HepG2 (cell line): ENCODE results near the gene SLC27A2. TPM values are rescaled to one million over a fixed set of nuclear protein-coding genes. Genes with fewer than 3 reads are reported as not detected.

Source experiments
- ATAC-seq: fragments of 200-7000 bp; cut with Tn5 transposase; 3 replicates; pipeline ENCODE4 v1.9.1; 2020; ENCODE audit warnings: mild to moderate bottlenecking, moderate library complexity
- BruUV-seq: library from RNA; stranded (reverse); fragments of 400-500 nt; replicated peaks from 2 replicates; lab custom pipeline; 2021; lab: Mats Ljungman, UMichigan
- CTCF ChIA-PET: fragments of 300-600 bp; formaldehyde crosslinking; extraction: SDS; loops from one replicate; lab custom pipeline; 2021; ENCODE audit warnings: low total read pairs, inconsistent platforms, low intra/inter-chr PET ratio; lab: Yijun Ruan, JAX
- POLR2A ChIA-PET: fragments of 350-600 bp; sonication (Branson Sonifier 250); formaldehyde crosslinking; loops from one replicate; lab custom pipeline; 2020; ENCODE audit warnings: antibody characterized with exemption, inconsistent platforms; lab: Yijun Ruan, JAX
- DNase-seq: peaks from one replicate; pipeline ENCODE4 v3.0.0-alpha.2; 2015; ENCODE audit warnings: low spot score
- FAIRE-seq: peaks from 3 replicates; lab custom pipeline; 2011; peaks lifted over from hg19 to GRCh38; lab: Jason Lieb, UNC
- H2AFZ ChIP-seq: one replicate; pipeline ENCODE4 v1.6.1; 2011; ENCODE audit warnings: low read length, inconsistent platforms
- H3K27ac ChIP-seq: fragments of 300-600 bp; 3 replicates; pipeline ENCODE4 v1.8.0; 2011; ENCODE audit warnings: mixed run types, mild to moderate bottlenecking, mixed read lengths, low read length, inconsistent platforms; ENCODE audit not compliant: insufficient read depth; ENCODE audit errors: extremely low read length
- H3K27me3 ChIP-seq, 2 experiments: fragments of 200-600 bp in 1 of 2; 2 replicates in 1 of 2; 3 replicates in 1 of 2; pipeline versions ENCODE4 v1.6.0 to v1.8.0; 2011; ENCODE audit warnings: low read length in 2 of 2, mild to moderate bottlenecking in 2 of 2, moderate library complexity in 2 of 2, inconsistent platforms in 1 of 2; ENCODE audit not compliant: insufficient read depth in 2 of 2, control insufficient read depth in 1 of 2
- H3K36me3 ChIP-seq, 2 experiments: fragments of 200-600 bp in 1 of 2; replicated peaks in 1 of 2; 2 replicates in 1 of 2; 3 replicates in 1 of 2; pipeline versions ENCODE4 v1.5.1 to v1.8.0; 2011; ENCODE audit warnings: low read length in 2 of 2, inconsistent platforms in 1 of 2; ENCODE audit not compliant: insufficient read depth in 2 of 2, control insufficient read depth in 1 of 2
- H3K4me1 ChIP-seq: 2 replicates; pipeline ENCODE4 v1.5.1; 2012; ENCODE audit warnings: low read length, inconsistent platforms; ENCODE audit not compliant: insufficient read depth
- H3K4me2 ChIP-seq: 2 replicates; pipeline ENCODE4 v1.6.0; 2011; ENCODE audit warnings: low read depth, low read length, inconsistent platforms
- H3K4me3 ChIP-seq, 3 experiments: fragments of 200-600 bp in 1 of 3; sonication (generic), shearing (Covaris generic) in 1 of 3; replicated peaks in 1 of 3; 2 replicates each; pipeline ENCODE4 v1.5.1; 2011 to 2016; ENCODE audit warnings: low read length in 3 of 3, inconsistent platforms in 2 of 3, low read depth in 2 of 3, mild to moderate bottlenecking in 2 of 3, control low read depth in 1 of 3, mixed read lengths in 1 of 3; ENCODE audit not compliant: insufficient read depth in 1 of 3
- H3K79me2 ChIP-seq: one replicate; pipeline ENCODE4 v1.6.1; 2011; ENCODE audit warnings: low read length, inconsistent platforms; ENCODE audit not compliant: insufficient read depth
- H3K9ac ChIP-seq: 2 replicates; pipeline ENCODE4 v1.6.0; 2011; ENCODE audit warnings: mild to moderate bottlenecking, low read depth, low read length, inconsistent platforms; ENCODE audit not compliant: insufficient read depth
- H3K9me3 ChIP-seq: 2 replicates; pipeline ENCODE4 v1.5.1; 2012; ENCODE audit warnings: mild to moderate bottlenecking, low read length
- H4K20me1 ChIP-seq: 2 replicates; pipeline ENCODE4 v1.6.0; 2011; ENCODE audit warnings: inconsistent platforms, mild to moderate bottlenecking, low read length, moderate library complexity; ENCODE audit not compliant: insufficient read depth
- ATF7-NPFF ChIP-seq: sonication (generic); formaldehyde crosslinking; IDR thresholded peaks from 2 replicates; pipeline ENCODE4 v1.8.1; 2023; ENCODE audit warnings: mild to moderate bottlenecking, low read depth, missing genetic modification reagents, moderate library complexity
- CREB1 ChIP-seq, 2 experiments: fragments of 450-650 bp in 1 of 2; IDR thresholded peaks; 2 replicates each; pipeline ENCODE4 v1.6.1; 2016 to 2017; ENCODE audit warnings: control low read depth in 1 of 2, mild to moderate bottlenecking in 1 of 2, missing compliant biosample characterization in 1 of 2, missing genetic modification characterization in 1 of 2
- EP300 ChIP-seq, 3 experiments: sonication (generic) in 1 of 3; formaldehyde crosslinking in 1 of 3; IDR thresholded peaks; 2 replicates each; pipeline versions ENCODE4 v1.5.1 to v1.6.1; 2011 to 2020; ENCODE audit warnings: low read depth in 2 of 3, low read length in 2 of 3, borderline replicate concordance in 1 of 3, improper control_type of control experiment in 1 of 3, mild to moderate bottlenecking in 1 of 3, missing genetic modification reagents in 1 of 3, moderate library complexity in 1 of 3
- MXI1 ChIP-seq: IDR thresholded peaks from 3 replicates; pipeline ENCODE4 v1.6.1; 2012; ENCODE audit warnings: low read depth, low read length, inconsistent platforms, borderline replicate concordance
- NONO ChIP-seq, 2 experiments: fragments of 450-650 bp in 1 of 2; sonication (generic) in 1 of 2; formaldehyde crosslinking in 1 of 2; IDR thresholded peaks in 1 of 2; conservative IDR thresholded peaks in 1 of 2; 2 replicates each; pipeline versions ENCODE4 v1.6.1 to v1.8.0; 2017 to 2022; ENCODE audit warnings: mild to moderate bottlenecking in 1 of 2, missing genetic modification reagents in 1 of 2, moderate library complexity in 1 of 2
- PITX1 ChIP-seq: sonication (generic); formaldehyde crosslinking; IDR thresholded peaks from 2 replicates; pipeline ENCODE4 v1.5.1; 2020; ENCODE audit warnings: mild to moderate bottlenecking, missing genetic modification reagents
- SP5 ChIP-seq: IDR thresholded peaks from 2 replicates; pipeline ENCODE4 v1.6.1; 2016; ENCODE audit warnings: low read depth, borderline replicate concordance
- STAG1 ChIP-seq: sonication (generic); formaldehyde crosslinking; IDR thresholded peaks from 2 replicates; pipeline ENCODE4 v1.4.0; 2020; ENCODE audit warnings: missing genetic modification reagents
- TCF12 ChIP-seq, 2 experiments: fragments of 450-650 bp in 1 of 2; sonication (generic) in 1 of 2; formaldehyde crosslinking in 1 of 2; IDR thresholded peaks; 2 replicates each; pipeline versions ENCODE4 v1.6.1 to v1.8.0; 2017 to 2022; ENCODE audit warnings: antibody characterized with exemption in 1 of 2, mild to moderate bottlenecking in 1 of 2, missing genetic modification reagents in 1 of 2, moderate library complexity in 1 of 2
- ZNF24 ChIP-seq: fragments of 450-650 bp; IDR thresholded peaks from 2 replicates; pipeline ENCODE4 v1.6.1; 2017; ENCODE audit warnings: antibody characterized with exemption, mild to moderate bottlenecking
- ZNF362 ChIP-seq: sonication (generic); formaldehyde crosslinking; IDR thresholded peaks from 2 replicates; pipeline ENCODE4 v1.4.0; 2020; ENCODE audit warnings: missing genetic modification reagents, mild to moderate bottlenecking, borderline replicate concordance
- ZNF776 ChIP-seq: sonication (generic); formaldehyde crosslinking; IDR thresholded peaks from 2 replicates; pipeline ENCODE4 v1.4.0; 2020; ENCODE audit warnings: mild to moderate bottlenecking, missing genetic modification reagents
- ZSCAN9 ChIP-seq: IDR thresholded peaks from 2 replicates; pipeline ENCODE4 v1.6.1; 2016; ENCODE audit warnings: borderline replicate concordance
- WGBS: methylation state at CpG from one replicate; pipeline ENCODE4 v1.1.6; 2017; ENCODE audit warnings: low lambda C conversion rate; 5-methylcytosine and 5-hydroxymethylcytosine counted together
- in situ Hi-C: cut with HindIII; loops from 2 replicates; pipeline ENCODE4 v1.10.0; 2017; ENCODE audit warnings: low pct_unique_long_range_greater_than_20kb; ENCODE audit not compliant: extremely low pct_ligation_motif_present
- intact Hi-C: fragments of 100-400 bp; cut with micrococcal nuclease; formaldehyde crosslinking; loops from one replicate; pipeline ENCODE4 v1.10.0; 2022; ENCODE audit not compliant: unreplicated experiment
- polyA plus RNA-seq, 8 experiments: library from polyadenylated mRNA; depleted of rRNA in 3 of 8; stranded (reverse) in 7 of 8; unstranded in 1 of 8; fragments of >200 nt; fragmentation: Illumina TruSeq in 4 of 8; extraction: Trizol in 4 of 8; gene quantifications; 2 replicates each; pipeline versions ENCODE4 v1.2.1 to v1.2.3, GENCODE V29; 2011 to 2016; ENCODE audit warnings: low read depth in 4 of 8, missing spikeins in 1 of 8, mixed read lengths in 1 of 8; ENCODE audit not compliant: insufficient read depth in 1 of 8
- total RNA-seq, 5 experiments: library from RNA; depleted of rRNA; stranded (reverse); fragments of >200 nt; fragmentation: Illumina TruSeq; extraction: Trizol; gene quantifications; 2 replicates each; pipeline ENCODE4 v1.2.3, GENCODE V29; 2016; ENCODE audit warnings: low read depth in 1 of 5

SLC27A2 gene
- total and polyA plus RNA-seq, 2 of the 13 experiments (the other 11 are each of a cell fraction or from before 2014, with no cell fraction given) = 14.6 to 23.4 TPM

- TF ChIP-seq TCF12 (IDR thresholded peaks at IDR 0.05) = no peak
- no peak for TF ChIP-seq TCF12 (CRISPR knock-in tag; IDR thresholded peaks at IDR 0.05)
Observed at GRCh38 chr15:50238255-50238654, 56.3 kb downstream of the SLC27A2 start (continued).

- H3K36me3 ChIP-seq = no peaks in the 10 kb centered on the region
- H3K4me2 ChIP-seq = no peak overlapping the region
- POLR2A ChIA-PET = interaction anchor here (1.2 kb wide), 1 partner anchor 9 kb away, joined by 3 read pairs; no protein-coding TSS in a partner anchor
- no peak for TF ChIP-seq ZNF24
- 0 out of 2 replicates have a peak, but pooled peaks have one; percentile 11 for TF ChIP-seq STAG1 (CRISPR knock-in tag)
- H3K4me3 ChIP-seq = no peak overlapping the region
- no peak overlapping the region for H2AFZ ChIP-seq
- no peaks in the 10 kb centered on the region for H3K79me2 ChIP-seq
- no peaks in the 10 kb centered on the region for H4K20me1 ChIP-seq
- no peak overlapping the region for H3K27ac ChIP-seq
- peaks cover 60% of the 10 kb centered on the region for H3K4me1 ChIP-seq
- WGBS = 75% methylated on average over 5 of the region's 5 CpGs
- CTCF ChIA-PET = no interaction called here
- intact Hi-C loops = no loop called here
- BruUV-seq = no TSS peak
- no peak for DNase-seq
- ATAC-seq = peak; percentile 68
- in situ Hi-C loops = no loop called here
- no peak overlapping the region for H3K9ac ChIP-seq
- H3K9me3 ChIP-seq = no peaks in the 10 kb centered on the region
- no peaks in the 10 kb centered on the region for H3K27me3 ChIP-seq
- FAIRE-seq = no peak
Observed at GRCh38 chr15:50241684-50242450, 59.9 kb downstream of the SLC27A2 start.

- Histone ChIP-seq H3K27ac (peak overlapping the region; percentile 34), H3K9me3 (no peaks in the 10 kb centered on the region), H2AFZ (no peak overlapping the region), H3K4me1 (peaks cover 74% of the 10 kb centered on the region), H4K20me1 (no peaks in the 10 kb centered on the region), H3K79me2 (no peaks in the 10 kb centered on the region), H3K4me2 (peak overlapping the region; percentile 36; the same call in 1 of the 2 replicates), H3K9ac (no peak overlapping the region), H3K4me3 (no peak overlapping the region), H3K36me3 (no peaks in the 10 kb centered on the region), H3K27me3 (no peaks in the 10 kb centered on the region)
- BruUV-seq = no TSS peak
- in situ Hi-C loops = no loop called here
- peak; percentile 59 for DNase-seq
- ChIA-PET CTCF (no interaction called here), POLR2A (interaction anchor here (1.2 kb wide), 1 partner anchor 110 kb away, joined by 8 read pairs; no protein-coding TSS in a partner anchor)
- intact Hi-C loops = no loop called here
- ATAC-seq = peak; percentile 31
- FAIRE-seq = peak; percentile 65
- WGBS = 90% methylated on average over 1 of the region's 1 CpG
- TF ChIP-seq CREB1 (IDR thresholded peaks at IDR 0.05) = no peak
- TF ChIP-seq CREB1 (CRISPR knock-in tag; IDR thresholded peaks at IDR 0.05) = 0 out of 2 replicates have a peak, but pooled peaks have one; percentile 20
- no peak for TF ChIP-seq NONO (IDR thresholded peaks at IDR 0.05)
- no peak for TF ChIP-seq NONO (CRISPR knock-in tag; conservative IDR thresholded peaks at IDR 0.05)
- TF ChIP-seq ZSCAN9 (CRISPR knock-in tag) = no peak
- no peak for TF ChIP-seq ATF7-NPFF (CRISPR knock-in tag)
- no peak for TF ChIP-seq ZNF776 (CRISPR knock-in tag)
- TF ChIP-seq ZNF362 = peak; percentile 87; the same call in 1 of the 2 replicates
- TF ChIP-seq SP5 (CRISPR knock-in tag) = no peak
- 0 out of 4 replicates have a peak, but pooled peaks of 1 of the 2 experiments have one; percentile 35 for TF ChIP-seq EP300 (IDR thresholded peaks at IDR 0.05; ENCODE audit: low read depth in 2 of 2, low read length in 2 of 2)
- no peak for TF ChIP-seq EP300 (CRISPR knock-in tag; IDR thresholded peaks at IDR 0.05; ENCODE audit: borderline replicate concordance)
- 0 out of 2 replicates have a peak, but pooled peaks have one; percentile 25 for TF ChIP-seq PITX1 (CRISPR knock-in tag)
- no peak for TF ChIP-seq MXI1
Observed at GRCh38 chr15:50244153-50244552, 62.2 kb downstream of the SLC27A2 start.
